ENCODE data around the gene PDX1.

The PDX1 gene

DNA sequence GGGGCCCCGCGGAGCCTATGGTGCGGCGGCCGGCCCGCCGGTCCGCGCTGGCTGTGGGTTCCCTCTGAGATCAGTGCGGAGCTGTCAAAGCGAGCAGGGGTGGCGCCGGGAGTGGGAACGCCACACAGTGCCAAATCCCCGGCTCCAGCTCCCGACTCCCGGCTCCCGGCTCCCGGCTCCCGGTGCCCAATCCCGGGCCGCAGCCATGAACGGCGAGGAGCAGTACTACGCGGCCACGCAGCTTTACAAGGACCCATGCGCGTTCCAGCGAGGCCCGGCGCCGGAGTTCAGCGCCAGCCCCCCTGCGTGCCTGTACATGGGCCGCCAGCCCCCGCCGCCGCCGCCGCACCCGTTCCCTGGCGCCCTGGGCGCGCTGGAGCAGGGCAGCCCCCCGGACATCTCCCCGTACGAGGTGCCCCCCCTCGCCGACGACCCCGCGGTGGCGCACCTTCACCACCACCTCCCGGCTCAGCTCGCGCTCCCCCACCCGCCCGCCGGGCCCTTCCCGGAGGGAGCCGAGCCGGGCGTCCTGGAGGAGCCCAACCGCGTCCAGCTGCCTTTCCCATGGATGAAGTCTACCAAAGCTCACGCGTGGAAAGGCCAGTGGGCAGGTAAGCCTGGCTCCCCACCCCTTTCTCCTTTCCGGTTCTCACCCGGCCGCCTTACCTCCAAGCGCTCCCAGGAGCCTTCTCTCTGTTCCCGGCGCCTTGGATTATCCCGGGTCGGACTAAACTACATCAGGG lies at the start of gene PDX1:
Gene PDX1, plus strand, starts transcription at position 67 of the 743 bp plus-strand sequence. Its CDS starts 139 bp downstream, at position 206.
- DNase-seq: no peak

GRCh38 chr13:27878274-27878673 lies 41.5 kb upstream of the PDX1 start:
- no peak for DNase-seq

DNA sequence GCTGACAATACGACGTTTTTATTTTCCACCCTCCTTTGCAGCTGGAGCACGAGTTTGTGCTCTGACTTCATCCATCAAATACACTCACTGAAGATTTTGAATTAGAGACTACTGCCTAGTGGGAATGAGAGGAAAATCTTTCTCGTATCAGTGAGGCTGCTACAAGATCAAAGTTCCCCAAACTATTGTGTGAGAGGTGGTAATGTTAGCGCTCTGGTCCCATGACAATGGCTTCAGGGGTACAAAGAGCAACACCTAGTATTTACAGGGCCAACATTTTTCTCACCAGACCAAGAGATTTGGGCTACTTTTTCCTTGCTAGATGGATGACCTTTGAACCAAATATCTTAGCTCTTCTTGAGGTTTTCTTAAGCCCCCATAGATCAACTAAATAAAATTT lies 30.3 kb upstream of the PDX1 start:
- DNase-seq: no peak

GRCh38 chr13:27896726-27897125 lies 23.1 kb upstream of the PDX1 start:
- no peak for DNase-seq

DNA sequence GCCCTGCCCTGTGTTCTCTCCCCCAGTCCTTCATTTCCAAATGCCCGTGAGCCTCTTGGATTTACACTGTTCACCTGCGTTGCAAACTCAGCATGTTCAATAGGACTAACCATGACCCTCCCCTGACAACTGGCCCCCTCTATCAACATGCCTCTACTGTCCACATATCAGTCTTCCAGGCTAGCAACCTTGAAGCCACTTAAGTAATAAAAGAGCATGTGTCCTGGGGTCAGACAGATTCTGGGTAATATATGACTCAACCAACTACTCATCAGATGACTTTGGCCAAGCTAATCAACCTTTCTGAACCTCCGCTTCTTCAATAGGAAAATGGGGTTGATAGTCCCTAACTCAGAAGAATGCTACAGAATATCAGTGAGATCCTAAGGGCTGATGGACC lies 15.1 kb upstream of the PDX1 start:
- no peak for DNase-seq

DNA sequence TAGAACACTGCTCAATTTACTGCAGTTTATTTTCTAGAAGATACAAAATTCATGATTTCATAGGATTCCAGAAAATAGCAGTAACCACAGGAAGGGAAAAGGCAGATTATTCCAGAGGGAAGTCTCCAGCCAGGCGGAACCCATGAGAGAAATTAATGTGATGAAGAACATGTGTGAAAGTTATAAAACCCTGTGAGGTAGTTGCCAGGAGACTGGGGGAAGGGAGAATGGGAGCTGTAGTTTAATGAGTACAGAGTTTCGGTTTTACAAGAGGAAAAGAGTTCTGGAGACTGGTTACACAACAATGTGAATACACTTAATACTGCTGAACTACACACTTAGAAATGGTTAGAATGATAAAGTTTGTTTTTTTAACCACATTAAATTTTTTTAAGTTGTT lies 14.2 kb upstream of the PDX1 start:
- no peak for DNase-seq

DNA sequence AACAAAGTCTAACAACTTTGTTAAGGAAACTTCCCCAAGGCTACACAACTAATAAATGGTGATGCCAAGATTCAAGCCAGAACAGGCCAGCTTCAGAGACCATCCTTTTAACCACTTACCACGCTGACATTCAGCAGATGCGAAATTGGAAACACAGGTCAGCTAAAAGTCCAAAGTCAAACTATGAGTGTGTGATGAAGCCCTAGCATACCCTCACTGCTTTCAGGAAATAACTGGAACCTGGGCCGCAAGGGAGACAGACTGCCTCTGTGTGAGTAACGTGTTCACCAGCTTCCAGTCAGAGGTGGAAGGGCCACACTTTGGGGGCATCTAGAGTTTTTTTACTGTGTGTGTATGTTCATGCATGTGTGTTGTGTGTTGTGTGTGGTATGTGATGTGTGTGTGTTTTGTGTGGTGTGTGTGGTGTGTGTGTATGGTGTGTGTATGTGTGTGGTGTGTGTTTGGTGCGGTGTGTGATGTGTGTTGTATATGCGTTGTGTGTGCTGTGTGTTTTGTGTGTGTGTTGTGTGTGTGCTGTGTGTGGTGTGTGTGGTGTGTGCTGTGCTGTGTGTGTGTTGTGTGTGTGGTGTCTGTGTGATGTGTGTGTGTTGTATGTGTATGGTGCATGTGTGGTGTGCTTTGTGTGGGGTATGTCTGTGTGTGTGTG lies 12.5 kb upstream of the PDX1 start:
- DNase-seq: no peak

DNA sequence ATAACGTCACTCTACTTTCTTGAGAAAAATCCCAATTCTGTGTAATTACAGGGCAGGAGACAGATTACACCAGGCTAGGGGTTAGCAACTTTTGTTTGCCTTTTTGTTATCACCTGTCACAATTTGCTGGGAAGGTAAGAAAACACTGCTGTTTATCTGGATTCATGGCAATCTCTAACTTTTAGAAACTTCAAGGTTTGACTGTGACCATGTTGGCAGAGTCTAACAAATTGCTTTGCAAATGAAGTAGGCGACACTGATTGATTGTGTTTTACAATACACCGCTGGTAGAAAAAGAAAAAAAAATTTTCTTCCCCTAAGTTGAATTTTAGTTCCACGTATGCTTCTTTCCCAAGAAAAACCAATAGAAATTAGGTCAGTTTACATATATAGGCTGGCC lies 10.4 kb upstream of the PDX1 start:
- no peak for DNase-seq

GRCh38 chr13:27911521-27911920 lies 8.3 kb upstream of the PDX1 start:
- DNase-seq: no peak

GRCh38 chr13:27913160-27913559 lies 6.6 kb upstream of the PDX1 start:
- no peak for DNase-seq

DNA sequence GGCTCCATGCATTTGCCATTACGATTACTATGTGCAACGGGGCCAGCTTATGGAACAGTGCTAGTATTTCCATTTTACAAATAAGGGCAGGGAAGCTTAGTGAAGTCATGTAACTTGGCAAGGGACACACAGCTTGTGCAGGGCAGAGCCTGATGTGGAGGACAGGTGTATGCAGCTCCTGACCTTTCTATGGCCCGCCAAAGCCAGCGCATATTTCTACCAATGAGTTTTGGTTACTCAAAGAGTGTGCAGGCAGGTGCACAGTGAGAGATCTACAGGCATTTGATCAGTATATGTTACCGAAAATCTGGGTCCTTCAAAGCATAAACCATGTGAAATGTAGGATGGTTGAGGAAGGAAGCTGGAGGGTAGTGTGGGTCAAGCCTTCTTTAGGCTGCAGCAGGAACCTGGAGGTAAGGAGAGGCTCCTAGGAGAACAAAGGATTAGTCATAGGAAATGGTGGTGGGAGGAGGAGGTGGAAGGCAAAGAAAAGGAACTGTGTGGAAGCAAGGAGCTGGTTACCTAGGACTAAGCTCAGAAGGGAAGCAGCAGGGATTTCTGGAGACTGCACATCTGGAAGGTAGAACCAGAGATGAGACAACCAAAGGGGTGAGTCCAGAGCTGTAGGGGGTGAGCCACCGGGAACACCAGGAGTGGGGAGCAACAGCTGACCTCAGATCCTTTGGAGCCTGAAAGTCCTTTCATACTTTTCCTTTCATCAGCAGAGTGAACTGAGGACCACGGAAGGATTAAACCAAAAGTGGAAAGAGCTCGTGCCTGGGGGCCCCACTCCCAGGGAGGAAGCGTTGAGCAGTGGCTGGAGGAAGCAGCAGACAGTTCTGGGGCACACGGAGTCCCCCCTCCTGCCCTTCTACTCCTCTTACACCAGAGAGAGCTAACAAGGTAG lies 4.2 kb upstream of the PDX1 start:
- DNase-seq: no peak

DNA sequence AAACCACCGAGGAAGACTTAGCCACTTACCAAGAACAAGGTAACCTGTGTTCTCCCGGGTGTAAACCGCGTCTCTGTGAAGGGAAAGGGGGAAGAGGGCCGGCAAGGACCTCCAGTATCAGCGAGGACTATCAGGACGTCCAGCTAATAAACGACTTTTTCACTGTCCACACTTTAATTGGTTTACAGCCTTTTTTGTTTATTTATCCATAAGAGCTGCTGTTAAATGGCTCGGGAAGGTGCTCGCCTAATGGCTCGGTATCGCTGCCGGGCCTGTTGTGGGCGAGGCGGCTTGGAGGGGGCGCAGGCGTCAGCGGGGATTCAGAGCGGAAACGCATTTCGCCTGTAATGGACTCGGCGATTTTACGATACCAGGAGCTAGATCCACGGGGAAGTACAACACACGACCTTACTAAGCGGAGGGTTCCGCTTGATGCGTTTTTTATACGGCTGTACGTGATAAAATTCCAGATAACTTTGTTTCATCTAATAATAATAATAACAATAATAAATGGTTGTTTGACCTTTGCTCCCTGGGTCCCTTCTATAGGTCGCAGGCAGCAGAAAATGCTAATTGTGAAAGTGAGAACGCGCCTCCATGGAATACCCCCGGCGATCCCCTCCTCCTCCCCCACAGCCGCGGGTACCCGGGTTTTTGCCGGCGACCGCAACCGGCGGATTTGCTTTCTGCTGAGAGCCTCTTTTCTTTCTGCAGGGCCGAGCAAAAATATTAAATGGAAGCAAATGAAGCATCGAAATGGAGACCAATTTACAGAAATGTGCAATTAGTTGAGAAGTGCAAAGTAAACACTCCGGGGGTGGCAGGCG lies 2.5 kb upstream of the PDX1 start:
- no peak for DNase-seq

GRCh38 chr13:27918041-27918917 lies 1.5 kb upstream of the PDX1 start:
- DNase-seq: no peak

GRCh38 chr13:27918918-27919658 lies 712 bp upstream of the PDX1 start:
- no peak for DNase-seq

DNA sequence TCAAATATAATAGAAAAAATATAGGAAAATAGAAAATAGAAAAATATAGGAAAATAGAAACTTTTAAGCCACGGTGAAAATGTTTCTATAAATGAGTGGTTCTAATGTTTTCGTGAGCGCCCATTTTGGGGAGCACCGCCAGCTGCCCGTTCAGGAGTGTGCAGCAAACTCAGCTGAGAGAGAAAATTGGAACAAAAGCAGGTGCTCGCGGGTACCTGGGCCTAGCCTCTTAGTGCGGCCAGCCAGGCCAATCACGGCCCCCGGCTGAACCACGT lies 204 bp upstream of the PDX1 start:
- DNase-seq: no peak

DNA sequence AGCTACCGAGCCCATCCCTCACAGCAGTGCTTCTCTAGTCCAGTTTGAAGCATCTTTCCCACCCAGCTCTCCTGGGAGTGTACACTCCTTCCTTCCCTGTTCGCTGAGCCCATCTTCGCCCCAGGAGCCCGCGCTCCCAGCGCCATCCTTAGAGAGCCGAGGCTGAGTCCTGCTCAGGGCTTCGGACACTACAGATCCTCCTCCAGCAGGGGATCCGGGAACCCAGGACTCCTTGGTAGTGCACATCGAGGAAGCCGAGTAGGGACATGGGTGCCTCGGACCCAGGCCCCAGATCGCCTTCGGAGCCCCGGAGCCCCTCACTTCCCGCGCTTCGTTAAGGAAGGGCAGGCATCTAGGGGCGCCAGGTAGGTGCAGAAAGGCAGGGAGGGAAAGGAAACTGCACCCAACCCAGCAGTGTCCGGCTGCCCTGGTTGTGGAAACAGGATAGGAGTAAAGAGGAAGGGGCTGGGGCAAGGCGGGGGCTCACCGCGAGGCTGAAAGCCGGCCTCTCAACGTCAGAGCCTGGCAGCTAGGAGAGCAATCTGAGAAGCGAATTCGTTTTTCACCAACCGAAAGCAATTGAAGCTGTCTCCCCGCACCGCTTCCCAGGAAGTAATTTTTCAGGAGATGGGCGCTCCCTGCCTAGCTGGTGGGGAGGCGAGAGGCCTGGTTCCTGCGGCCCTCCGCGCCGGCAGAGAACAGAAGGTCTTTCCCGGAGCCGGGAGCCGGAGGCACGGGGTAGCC lies 1.0 kb downstream of the PDX1 start:
- DNase-seq: no peak

- no peak for DNase-seq
These were observed 1.7 kb downstream of the PDX1 start for GRCh38 chr13:27921421-27921960.

- no peak for DNase-seq
These were observed 2.4 kb downstream of the PDX1 start for GRCh38 chr13:27921961-27922882.

Measured in NCI-H187 treated with DMSO at 0.1 percent for 48 hours (cell line).